Esophagus squamous epithelium (tissue), 4 donors: ENCODE results near the gene PUS1.

Experiments
- POLR2A ChIP-seq, 4 donors: fragments of 450-650 bp; IDR thresholded peaks; one replicate each; pipeline ENCODE4 v1.6.1; 2017; ENCODE audit warnings: antibody characterized with exemption in 4 of 4, mild to moderate bottlenecking in 4 of 4, moderate library complexity in 3 of 4
- TF ChIP-seq, protein P1 (sequence below), 6 experiments: fragments of 450-650 bp in 4 of 6; fragments of 200-600 bp in 2 of 6; sonication (generic) in 2 of 6; IDR thresholded peaks; one replicate each; pipeline ENCODE4 v1.5.1; 2016 to 2019; ENCODE audit warnings: antibody characterized with exemption in 6 of 6, mild to moderate bottlenecking in 4 of 6, moderate library complexity in 4 of 6

DNA sequence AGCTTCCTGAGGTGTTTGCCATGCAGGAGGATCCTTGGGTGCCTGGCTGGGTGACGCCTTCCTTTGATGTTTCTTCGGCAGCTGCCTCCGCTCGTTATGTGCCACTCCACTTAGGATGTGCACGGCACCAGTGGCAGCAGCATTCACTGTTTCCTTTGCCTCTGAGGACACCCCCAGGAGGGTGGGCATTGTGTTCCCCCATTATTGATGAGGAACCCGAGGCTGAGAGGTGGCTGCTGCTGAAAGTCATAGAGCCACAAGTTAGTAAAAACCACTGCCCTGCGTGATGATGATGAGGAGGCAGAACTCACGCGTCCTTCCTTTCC lies 61.9 kb downstream of the PUS1 start:
- TF ChIP-seq, protein P1, sequence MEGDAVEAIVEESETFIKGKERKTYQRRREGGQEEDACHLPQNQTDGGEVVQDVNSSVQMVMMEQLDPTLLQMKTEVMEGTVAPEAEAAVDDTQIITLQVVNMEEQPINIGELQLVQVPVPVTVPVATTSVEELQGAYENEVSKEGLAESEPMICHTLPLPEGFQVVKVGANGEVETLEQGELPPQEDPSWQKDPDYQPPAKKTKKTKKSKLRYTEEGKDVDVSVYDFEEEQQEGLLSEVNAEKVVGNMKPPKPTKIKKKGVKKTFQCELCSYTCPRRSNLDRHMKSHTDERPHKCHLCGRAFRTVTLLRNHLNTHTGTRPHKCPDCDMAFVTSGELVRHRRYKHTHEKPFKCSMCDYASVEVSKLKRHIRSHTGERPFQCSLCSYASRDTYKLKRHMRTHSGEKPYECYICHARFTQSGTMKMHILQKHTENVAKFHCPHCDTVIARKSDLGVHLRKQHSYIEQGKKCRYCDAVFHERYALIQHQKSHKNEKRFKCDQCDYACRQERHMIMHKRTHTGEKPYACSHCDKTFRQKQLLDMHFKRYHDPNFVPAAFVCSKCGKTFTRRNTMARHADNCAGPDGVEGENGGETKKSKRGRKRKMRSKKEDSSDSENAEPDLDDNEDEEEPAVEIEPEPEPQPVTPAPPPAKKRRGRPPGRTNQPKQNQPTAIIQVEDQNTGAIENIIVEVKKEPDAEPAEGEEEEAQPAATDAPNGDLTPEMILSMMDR (IDR thresholded peaks at IDR 0.05) = no peak
- no peak for TF ChIP-seq POLR2A (IDR thresholded peaks at IDR 0.05)
